Brain microvascular endothelial cell (primary cell): ENCODE measurements around the gene L1CAM.

Experiments
- DNase-seq: peaks from one replicate; pipeline ENCODE4 v3.0.0-alpha.2; 2020
- H3K27ac ChIP-seq: fragments of 250-450 bp; sonication (Bioruptor Pico); 2 replicates; pipeline ENCODE4 v1.5.1; 2020; ENCODE audit warnings: mild to moderate bottlenecking, moderate library complexity
- H3K27me3 ChIP-seq: fragments of 250-450 bp; sonication (Bioruptor Pico); replicated peaks from 2 replicates; pipeline ENCODE4 v1.5.1; 2020; ENCODE audit warnings: mild to moderate bottlenecking
- H3K36me3 ChIP-seq: fragments of 250-450 bp; sonication (Bioruptor Pico); replicated peaks from 2 replicates; pipeline ENCODE4 v1.5.1; 2020; ENCODE audit warnings: mild to moderate bottlenecking
- H3K4me3 ChIP-seq: 2 replicates; pipeline ENCODE4 v1.5.1; 2011; ENCODE audit warnings: low read depth, mild to moderate bottlenecking, control low read depth, low read length, moderate library complexity
- CTCF ChIP-seq: IDR thresholded peaks from 2 replicates; pipeline ENCODE4 v1.5.1; 2011; ENCODE audit warnings: low read depth, mild to moderate bottlenecking, moderate library complexity, low read length, control low read depth, inconsistent platforms; ENCODE audit errors: missing control alignments
- in situ Hi-C: cut with HindIII; loops from 2 replicates; pipeline ENCODE4 v1.10.0; 2017; ENCODE audit warnings: low sequenced_read_pairs, low pct_ligation_motif_present

L1CAM gene

DNA sequence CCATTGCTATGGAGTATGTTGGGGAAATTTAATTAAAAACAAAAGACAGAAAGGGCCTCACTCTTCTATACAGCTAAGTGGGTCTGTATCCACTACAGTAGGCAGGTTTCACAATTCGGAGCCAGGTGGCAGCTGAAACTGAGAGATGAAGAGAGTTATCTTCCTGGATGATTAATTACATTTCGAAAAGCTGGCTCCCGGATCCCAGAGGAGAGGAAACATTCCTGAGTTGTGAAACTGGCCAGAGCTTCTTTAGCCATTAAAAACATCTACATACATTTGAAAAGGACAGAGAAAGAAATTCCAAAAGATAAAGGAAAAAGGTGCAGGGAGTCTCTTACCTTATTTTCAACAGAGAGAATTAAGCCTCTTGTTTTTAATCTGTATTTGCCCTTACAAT lies 40.1 kb downstream of the L1CAM start:
- no peaks in the 10 kb centered on the region for H3K36me3 ChIP-seq
- DNase-seq = no peak
- no peak overlapping the region for H3K4me3 ChIP-seq
- no peak for TF ChIP-seq CTCF
- in situ Hi-C loops = no loop called here
- H3K27me3 ChIP-seq = peaks cover 5% of the 10 kb centered on the region
- no peak overlapping the region for H3K27ac ChIP-seq

DNA sequence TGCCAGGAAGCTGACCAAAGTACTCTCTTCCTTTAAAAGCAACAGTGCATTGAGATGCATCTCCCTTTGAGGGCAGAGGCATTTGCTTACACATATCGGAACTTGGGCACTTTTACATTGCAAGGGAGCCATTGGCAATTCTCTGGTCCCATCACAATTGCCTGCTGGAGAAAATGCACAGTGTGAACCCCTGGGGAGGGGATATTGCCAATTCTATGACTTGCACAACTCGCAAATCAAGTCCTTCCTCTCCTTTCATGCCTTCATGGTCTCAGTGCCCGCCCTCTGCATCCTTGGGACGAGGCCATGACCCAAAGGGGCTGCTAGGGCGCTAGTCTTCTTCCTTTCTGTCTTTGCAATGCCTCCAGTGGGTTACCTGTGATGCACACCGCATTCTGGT lies 40.8 kb downstream of the L1CAM start:
- H3K27me3 ChIP-seq = peaks cover 5% of the 10 kb centered on the region
- no peak for DNase-seq
- H3K4me3 ChIP-seq = no peak overlapping the region
- in situ Hi-C loops = no loop called here
- TF ChIP-seq CTCF = no peak
- H3K36me3 ChIP-seq = no peaks in the 10 kb centered on the region
- H3K27ac ChIP-seq = no peak overlapping the region

GRCh38 chrX:153844509-153845082 lies 41.4 kb downstream of the L1CAM start:
- H3K4me3 ChIP-seq = no peak overlapping the region
- TF ChIP-seq CTCF = no peak
- in situ Hi-C loops = no loop called here
- DNase-seq = no peak
- H3K36me3 ChIP-seq = no peaks in the 10 kb centered on the region
- H3K27me3 ChIP-seq = peaks cover 5% of the 10 kb centered on the region
- H3K27ac ChIP-seq = no peak overlapping the region

GRCh38 chrX:153836921-153837320 lies 49.1 kb downstream of the L1CAM start:
- no peak for DNase-seq
- in situ Hi-C loops = no loop called here
- no peak overlapping the region for H3K4me3 ChIP-seq
- H3K36me3 ChIP-seq = no peaks in the 10 kb centered on the region
- H3K27me3 ChIP-seq = no peaks in the 10 kb centered on the region
- no peak overlapping the region for H3K27ac ChIP-seq
- no peak for TF ChIP-seq CTCF

GRCh38 chrX:153832728-153833127 lies 53.2 kb downstream of the L1CAM start:
- in situ Hi-C loops = no loop called here
- no peak for DNase-seq
- Histone ChIP-seq H3K27ac (no peak overlapping the region), H3K4me3 (no peak overlapping the region), H3K27me3 (peaks cover 22% of the 10 kb centered on the region), H3K36me3 (no peaks in the 10 kb centered on the region)
- no peak for TF ChIP-seq CTCF

- no peaks in the 10 kb centered on the region for H3K36me3 ChIP-seq
- in situ Hi-C loops = no loop called here
- no peak overlapping the region for H3K27ac ChIP-seq
Observed at GRCh38 chrX:153831429-153832150, 54.4 kb downstream of the L1CAM start.

More at GRCh38 chrX:153831429-153832150, 54.4 kb downstream of the L1CAM start:
- peaks cover 22% of the 10 kb centered on the region for H3K27me3 ChIP-seq
- no peak overlapping the region for H3K4me3 ChIP-seq
- no peak for DNase-seq
- TF ChIP-seq CTCF = no peak
